Activated CD4-positive, alpha-beta T cell treated with anti-CD3 and anti-CD28 coated beads, Interleukin-2, Interleukin-6, amounts not matched to agents 100 ng/mL and 50 ng/mL, durations not matched to agents 16 hours and 8 hours (primary cell): ENCODE data around the gene PTPRF.
A peak's percentile ranks its signal among the peaks of the same experiment; 100 is the strongest.
"Not testable (repeated sequence)": the region's sequence is repeated elsewhere in the genome, so short reads cannot be mapped to it uniquely, and the experiment has no call there.

Source experiments
- DNase-seq: peaks from one replicate; pipeline ENCODE4 v3.0.0-alpha.2; 2020

PTPRF gene

DNA sequence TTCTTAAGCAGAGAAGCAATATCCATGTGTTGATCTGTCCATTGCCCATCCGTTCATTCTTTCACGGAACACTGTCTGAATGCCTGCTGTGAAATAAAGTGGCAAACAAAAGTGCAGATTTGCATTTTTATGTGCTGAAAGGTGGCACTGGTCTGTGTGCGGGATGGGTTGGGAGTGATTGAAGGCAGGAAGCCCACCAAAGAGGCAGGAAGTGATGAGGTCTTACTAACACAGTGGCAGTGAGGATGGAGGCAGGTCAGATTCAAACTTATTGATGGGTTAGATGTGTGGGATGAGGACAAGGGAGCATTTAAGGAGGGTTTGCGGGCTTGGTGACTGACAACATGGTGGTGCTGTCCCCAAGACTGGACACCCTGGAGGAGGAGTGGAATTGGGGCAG, 8.3 kb downstream of the PTPRF start:
- no peak for DNase-seq

DNA sequence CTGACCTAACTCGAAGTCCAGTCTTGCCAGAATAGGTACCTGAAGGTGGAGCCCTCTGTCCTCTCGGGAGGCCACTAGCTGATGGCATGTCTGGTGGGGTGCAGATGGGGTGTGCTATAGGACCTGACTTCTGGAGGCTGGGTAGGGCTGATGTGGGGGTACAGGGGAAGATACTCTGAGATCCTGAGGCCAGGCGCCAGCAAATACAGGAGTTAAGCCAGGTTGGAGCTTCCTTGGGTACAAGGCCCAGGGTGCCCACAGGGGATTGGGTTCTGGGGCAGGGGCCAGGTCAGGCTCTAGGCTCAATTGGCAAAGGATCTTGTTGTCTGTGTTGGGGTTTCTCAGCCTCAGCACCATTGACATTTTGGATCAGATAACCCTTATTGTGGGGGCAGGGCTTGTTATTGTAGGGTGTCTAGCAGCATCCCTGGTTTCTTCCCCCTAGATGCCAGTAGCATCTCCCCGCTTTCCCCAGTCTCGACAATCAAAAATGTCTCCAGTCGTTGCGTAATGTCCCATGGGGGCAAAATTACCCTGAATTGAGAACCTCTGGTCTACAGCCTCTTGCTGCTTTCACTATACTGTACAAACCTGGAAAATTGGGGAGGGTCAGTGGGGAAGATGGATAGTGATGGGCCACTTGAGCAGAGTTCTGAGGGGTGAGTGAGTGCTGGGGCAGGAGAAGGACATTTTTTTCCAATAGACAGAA, 9.2 kb downstream of the PTPRF start:
- no peak for DNase-seq

DNA sequence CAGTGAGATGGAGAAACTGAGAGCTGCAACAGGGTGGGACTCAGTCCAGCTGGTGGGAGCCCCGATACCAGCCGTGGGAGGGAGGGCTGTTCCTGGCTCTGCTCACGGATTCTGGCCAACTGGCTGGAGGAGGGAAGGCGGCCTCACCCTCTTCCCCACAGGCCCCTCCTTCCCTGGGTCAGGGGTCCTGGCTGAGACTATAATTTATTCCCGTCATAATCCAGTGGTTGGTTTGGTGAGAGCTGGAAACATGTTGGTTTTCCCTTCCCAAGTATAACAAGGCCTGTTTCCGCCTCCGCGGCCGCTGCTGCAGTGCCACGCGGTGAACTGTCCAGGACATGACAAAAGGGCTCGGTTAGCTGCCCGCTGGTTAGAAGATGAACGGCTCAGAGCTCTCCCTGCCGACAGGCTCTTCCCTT, 10.0 kb downstream of the PTPRF start:
- DNase-seq, result no peak

DNA sequence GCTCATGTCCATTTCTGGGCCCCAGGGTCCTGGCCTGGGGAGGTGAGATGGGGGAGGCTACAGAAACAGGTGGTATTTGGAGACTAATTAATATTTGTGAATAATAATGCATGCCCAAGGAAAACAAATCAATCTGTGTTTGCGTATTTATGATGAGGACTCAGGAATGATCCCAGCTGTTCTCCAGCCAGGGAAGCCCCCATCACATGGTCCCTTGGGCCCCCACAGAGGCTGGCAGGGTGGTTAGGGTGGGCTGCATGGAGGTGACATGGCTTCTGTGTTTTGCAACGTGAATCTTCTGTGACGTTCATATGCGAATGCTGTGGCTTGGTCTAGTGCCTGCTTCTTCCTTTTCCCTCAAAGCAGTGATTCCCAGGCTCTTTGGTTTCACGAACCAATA, 10.5 kb downstream of the PTPRF start:
- DNase-seq, result no peak

DNA sequence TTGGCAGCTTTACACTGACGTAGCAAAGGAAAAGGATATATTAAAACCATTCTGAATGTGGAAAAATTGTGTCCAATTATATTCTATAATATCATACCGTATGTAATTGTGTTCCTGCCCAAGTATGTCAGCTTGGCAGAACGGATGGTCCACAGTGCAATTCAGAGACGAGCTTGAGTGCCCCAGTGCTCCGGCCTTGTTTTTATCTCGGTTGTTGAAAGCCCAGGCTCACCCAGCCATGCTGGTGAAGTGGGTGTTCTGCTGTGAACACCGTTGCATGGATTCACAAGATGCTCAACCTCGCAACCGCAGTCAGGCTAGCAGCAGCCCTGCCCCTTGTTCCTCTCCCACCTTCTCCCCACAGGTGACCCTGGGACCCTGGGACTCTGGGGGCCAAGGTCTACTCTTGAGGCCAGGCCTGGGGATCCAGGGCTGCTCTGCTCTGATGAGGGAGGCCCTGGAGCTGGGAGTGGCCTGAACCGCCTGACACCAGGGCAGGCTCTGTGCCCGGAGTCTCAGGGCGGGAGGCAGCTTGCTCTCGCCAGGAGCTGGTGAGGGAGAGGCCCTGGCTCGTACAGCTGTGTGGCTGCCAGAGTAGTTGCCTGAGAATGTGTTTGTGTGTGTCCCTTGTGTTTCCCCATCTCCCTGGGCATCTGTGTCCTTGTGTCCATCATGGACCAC, 11.2 kb downstream of the PTPRF start:
- no peak for DNase-seq

DNA sequence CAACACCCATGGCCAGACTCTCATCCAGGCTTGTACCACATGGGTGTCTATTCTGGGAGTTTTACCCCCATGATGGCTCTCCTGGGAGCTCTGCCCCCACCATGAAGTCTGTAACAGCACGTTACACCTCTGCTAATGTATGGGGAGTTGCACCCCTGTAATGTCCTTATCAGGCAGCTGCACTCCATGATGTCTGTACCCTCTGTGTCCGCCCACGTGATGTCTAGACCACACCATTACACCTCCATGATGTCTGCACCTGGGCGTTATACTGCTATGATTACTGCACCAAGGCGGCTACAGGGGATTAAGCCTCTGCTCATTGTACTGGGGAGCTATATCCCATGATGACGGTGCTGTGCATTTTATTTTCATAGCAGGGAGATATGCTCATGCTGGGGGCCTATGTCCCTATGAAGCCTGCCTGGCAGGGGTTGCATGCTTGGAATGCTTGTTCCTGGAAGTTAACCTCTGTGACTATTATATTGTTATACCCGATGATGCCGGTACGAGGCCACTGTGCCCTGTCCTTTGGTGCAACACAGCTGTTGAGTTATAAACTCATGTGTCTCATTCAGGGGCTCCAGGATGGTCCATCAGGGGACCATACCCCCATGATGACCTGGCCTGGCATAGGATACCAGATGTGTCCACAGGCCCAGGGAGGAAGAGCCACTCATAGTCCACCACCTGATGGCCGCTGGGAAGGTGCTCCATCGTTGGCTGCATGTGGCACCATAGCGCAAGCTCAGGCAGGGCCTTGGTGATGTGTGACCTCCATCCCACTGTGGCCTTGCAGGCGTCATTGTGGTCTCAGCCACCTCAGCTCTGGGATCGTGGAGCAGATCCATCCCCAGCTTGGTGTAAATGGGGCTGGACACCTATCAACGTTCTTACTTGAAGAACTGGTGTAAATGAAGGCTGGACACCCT, 12.1 kb downstream of the PTPRF start:
- DNase-seq, result no peak

DNA sequence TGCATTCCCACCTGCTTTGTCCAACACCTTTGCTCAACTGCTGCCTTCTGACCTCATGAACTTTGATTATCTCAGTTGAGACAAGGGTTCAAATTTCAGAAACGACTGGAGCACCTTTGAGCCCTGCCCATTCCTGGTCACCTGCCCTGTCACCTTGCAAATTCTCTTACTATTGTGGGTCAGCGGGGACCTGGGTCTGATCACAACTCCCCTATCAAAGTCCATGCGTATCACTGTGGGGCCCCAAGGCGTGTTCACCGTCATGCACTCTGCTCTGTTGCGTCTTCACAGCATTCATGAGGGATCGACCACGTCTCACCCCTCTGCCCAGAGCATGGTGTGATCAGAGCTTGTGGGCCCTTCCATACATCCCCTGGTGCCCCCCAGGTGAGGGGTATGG, 12.9 kb downstream of the PTPRF start:
- no peak for DNase-seq

DNA sequence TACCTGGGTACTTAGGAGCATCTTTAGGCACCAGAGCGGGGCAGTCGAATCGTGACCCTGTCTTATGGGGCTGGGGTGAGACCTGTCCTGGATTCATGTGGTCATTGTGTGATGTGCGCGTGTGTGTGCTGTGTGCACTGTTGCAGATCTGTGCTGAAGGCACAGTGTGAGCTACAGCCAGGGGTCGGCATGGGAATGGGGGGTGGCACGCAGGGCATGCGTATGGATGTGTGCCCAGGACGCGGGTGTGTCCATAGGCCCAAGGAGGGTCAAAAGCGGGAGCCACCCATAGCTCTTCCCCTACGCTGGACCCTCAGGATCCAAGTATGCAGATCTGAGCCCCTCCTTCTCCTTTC, 14.6 kb downstream of the PTPRF start:
- DNase-seq, result no peak

DNA sequence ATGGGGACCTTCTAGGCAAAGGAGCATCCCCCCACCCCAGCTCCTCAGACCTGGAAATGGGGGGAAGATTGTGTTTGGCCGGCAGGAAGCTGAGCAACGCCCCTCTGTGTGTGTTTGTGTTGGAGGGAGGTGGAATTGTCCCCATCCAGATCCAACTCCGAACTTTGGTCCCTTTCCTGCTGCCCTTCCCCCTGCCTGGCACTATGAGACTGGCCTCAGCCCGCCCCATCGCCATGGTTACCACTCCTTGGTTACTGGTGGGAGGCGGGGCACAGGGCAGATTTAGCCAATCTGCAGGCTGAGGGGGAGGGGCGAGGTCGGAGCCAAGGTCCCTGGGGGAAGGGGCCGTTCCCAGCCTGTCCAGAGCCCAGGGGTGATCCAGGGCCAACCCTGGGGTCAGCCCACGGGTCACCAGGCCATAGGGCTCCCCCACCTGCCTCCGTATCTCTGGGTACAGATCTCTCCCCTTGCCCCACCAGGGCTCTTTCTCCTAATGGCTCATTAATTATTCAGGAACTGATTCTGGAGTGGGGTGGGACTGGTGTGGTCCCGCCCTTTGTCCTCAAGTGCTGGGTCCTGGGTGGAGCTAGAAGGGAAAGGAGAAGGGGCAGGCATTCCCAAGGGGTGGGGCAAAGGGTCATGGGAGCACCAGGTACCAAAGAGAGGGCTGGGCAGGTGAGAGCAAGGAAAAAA, 15.2 kb downstream of the PTPRF start:
- peak; percentile 19 for DNase-seq

DNA sequence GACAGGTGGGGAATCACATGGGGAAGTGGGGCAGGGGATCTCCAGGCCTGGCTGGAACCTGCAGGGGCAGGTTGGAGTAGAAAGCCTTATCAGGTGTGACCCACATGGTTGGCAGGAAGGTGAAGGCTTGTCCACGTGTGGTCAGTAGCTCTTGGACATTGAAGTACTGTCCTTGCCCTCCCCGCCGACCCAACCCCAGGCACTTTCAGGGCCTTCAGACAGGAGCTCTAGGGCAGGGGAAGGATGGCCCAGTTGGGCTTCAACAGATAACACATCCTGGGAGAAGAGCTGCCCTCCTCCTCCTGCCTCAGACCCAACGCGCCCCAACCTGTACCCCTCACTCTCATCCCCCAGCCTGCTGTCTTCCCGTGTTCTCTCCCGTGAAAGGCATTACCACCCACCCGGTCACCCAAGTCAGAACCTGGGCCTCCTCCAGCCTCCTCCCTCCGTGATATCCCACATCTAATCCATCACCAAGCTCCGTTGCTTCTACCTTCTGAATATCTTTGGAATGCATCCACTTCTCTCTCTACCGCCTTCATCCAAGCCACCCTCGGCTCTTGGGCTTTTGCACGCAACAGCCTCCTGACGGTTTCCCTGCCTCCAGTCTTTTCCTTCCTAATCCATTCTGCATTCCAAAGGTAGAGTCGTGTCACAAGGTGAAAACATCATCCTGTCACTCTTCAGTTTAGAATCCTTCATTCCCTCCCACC, 15.9 kb downstream of the PTPRF start:
- DNase-seq, result no peak

DNA sequence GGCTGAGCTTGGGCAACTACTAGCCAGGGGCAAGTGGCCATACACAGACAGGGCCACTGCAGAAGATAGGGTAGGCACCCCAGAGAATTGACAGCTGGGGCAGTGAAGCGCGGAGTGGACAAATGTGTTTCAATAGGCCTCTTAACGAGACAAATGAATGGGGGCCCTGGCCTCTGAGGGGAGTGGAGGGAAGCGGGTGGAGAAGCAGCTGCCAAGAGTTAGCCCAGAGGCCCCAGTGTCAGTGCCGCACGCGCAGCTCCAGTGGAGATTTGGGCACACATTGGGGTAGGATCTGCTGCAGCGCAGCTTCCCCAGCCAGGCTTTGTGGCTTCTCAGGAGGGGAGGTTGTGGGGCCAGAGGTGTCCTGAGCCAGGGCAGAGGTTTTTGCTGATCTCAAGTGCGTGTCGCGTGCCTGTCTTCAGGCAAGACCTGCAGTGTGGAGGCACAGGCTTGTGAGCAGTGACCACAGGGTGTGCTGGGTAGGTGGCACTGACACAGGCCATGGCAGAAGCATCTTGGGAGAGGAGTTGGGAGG, 16.9 kb downstream of the PTPRF start:
- DNase-seq, result no peak

DNA sequence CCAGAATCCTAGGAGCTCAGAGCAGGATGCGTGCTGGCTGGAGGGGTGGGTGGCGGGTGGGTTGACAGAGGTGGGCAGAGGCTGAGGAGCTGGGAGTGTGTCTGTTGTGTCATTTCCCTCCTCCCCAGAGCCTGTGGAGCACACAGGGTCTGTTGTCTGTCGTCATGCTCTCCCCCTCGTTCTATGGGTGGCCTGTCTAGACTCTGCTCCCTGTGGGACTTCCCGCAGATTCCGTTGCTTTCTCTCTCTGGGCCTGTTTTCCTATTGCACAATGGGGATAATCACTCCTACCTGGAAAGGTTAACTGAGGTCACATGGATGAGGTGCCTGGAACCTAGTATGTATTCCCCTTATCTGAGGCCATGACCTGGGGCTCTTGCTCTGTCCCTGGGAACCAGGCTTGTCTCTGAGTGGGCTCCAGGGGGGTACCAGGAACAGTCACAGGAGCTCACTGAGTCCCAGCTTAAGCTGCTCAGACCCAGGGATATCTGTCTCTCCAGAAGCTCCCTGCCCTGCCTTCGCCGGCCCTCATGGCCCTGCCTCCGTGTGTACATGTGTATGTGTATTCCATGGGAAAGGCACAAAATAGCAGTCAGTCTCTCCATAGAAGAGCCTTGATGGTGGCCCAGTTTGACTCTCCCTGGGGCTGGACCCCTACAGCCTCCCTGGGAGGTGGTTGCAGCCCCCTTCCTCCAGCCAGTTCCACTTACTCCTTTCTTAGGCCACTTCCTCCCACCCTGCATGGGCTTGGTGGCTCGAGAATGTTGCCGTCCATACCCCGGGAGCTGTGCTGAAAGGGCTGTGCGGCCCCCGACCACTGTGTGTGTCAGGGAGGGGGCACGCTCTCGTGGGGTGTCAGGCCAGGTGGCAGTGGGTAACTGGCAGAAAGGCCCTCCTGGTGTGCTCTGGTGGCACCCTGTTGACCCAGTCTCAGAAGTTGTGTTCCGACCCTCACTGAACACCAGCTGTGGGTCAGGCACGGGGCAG, 17.9 kb downstream of the PTPRF start:
- no peak for DNase-seq

DNA sequence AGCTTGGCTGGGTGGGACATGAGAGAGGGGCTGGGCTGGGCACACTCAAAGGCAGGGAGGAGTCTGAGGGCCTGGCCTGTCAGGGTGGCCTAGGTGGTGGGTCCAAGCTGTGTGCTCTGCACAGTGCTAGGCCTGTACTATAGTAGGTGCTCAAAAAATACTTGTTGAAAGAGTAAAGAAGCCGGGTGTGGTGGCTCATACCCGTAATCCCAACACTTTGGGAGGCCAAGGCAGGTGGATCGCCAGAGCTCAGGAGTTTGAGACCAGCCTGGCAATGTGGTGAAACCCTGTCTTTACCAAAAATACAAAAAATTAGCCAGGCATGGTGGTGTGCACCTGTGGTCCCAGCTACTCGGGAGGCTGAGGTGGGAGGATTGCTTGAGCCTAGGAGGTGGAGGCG, 18.7 kb downstream of the PTPRF start:
- not testable (repeated sequence) for DNase-seq

DNA sequence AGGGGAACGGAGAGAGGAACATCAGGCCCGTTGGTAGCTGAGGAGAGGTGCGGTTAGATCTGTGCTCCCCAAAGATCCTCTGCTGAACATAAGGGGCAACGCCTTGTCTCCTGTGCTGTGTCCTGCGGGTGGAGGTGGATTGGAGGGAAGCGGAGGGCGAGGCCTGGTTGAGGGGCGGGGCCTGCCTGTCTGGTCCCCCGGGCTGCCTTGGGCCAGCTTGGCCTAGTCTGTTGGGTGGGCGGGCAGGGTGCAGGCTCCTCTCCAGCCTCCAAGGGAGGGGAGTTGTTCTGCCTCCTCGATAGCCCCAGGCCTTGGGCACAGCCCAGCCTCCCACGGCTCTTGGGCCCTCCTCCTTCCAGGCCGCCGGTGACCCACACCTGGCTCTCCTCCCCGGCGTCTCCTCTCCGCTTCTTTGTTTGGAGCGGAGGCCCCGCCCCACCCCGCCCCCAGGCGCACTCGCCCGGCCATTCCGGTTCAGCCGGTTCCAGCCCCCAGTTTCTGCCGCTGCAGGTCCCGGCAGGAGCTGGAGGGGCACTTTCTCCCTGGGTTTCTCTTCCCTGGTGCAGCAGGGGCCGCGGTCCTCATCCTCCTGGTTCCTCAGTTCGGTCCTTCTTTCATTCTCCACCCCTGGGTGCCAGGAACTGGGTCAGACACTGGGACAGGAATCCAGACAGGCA, 19.4 kb downstream of the PTPRF start:
- peak; percentile 13 for DNase-seq

DNA sequence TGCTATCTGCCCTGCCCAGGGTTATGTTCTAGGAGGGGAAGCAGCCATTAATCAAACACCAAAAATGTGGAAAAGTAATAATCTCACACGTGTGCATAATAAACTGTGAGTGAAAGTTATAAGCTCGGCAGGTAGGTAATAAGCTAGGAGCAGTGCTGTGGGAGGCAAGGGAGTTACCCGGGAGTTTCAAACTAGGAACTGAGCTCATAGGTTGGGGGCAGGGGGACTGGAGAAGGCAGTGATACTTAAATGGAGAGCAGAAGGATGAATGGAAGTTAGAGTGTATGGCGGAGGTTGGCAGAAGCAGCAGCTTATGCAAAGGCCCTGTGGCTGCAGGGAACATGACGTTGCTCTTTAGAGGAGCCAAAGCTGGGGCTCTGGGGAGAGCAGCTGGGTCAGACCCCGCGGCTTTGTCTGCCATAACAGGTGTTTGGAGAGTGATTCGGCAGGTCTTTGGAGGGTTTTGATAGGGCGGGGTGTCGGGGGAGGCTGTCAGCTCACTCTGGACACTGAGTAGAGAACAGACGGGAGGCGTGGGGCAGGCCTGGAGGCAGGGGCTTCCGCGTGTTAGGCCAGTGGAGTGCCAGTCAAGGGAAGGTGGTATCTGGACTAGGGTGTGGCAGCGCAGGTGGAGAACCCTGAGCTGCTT, 20.0 kb downstream of the PTPRF start:
- DNase-seq, result no peak

DNA sequence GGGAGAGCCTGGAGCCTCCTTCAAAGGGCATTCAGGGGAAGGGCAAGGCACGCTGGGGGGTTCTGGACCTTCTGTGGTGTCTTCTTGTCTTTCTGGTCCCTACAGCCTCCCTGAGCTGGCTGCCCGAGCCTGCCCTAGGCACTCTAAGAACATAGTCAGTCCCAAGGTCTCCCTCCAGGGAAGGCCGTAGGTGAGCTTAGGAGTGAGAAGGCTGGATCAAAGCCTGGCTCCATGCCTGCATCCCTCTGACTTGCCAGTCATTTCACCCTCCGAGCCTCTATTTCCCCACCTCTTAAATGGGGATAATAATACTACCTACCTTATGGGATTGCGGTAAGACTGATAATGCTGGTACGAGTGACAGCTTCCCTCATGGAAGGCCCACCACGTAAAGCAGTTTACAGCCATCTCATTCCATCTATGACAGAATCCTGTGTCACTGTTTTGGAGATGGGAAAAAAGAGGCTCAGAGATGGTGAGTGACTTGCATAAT, 20.8 kb downstream of the PTPRF start:
- DNase-seq, result no peak

DNA sequence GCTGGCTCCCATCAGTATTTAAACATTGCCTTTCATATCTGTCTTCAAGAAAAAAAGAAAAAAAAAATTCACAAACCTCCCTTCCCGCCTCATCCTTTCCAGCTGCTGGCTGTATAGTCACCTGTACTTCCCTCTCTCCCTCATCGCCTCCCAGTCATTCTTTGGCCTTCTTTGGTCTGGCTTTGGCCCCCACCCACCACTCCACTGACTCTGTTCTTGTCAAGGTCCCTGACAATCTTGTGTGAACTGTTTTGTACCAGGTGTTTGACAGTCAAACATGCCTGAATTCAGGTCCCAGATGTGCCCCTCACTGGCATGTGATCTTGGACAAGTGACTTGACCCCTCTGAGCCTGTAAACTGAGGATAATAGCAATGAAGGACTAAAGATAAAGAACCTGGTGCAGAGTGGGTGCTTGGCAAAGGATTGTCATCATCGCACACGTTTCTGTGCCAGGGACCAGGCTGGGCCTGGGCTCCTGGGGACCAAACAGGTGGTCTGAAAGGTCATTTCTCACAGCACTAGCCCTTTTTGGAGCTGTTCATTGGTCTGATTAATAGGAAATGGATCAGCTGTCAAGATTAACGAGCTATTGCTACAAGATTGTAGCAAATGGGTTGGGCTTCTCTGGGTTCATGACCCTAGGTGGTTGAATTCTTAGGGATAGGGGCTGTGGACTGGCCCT, 21.5 kb downstream of the PTPRF start:
- DNase-seq, result no peak

DNA sequence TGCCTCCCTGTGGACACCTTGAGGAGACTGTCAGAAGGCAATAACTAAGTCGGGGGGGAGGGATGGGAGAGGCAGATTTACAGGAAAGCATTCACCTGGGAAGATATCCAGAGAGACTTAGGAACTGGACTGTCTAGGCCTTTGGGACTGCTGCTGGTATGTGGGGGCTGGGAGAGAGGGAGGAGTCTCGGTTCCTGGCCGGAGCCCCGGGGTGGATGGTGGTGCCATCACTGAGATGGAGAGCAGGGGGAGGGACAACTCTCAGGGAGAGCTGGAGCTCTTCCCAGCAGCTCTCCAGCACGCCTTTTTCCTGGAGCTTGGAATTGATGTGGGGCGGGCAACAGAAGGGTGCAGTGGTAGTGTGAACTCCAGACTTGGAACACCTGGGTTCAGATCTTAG, 22.1 kb downstream of the PTPRF start:
- no peak for DNase-seq

DNA sequence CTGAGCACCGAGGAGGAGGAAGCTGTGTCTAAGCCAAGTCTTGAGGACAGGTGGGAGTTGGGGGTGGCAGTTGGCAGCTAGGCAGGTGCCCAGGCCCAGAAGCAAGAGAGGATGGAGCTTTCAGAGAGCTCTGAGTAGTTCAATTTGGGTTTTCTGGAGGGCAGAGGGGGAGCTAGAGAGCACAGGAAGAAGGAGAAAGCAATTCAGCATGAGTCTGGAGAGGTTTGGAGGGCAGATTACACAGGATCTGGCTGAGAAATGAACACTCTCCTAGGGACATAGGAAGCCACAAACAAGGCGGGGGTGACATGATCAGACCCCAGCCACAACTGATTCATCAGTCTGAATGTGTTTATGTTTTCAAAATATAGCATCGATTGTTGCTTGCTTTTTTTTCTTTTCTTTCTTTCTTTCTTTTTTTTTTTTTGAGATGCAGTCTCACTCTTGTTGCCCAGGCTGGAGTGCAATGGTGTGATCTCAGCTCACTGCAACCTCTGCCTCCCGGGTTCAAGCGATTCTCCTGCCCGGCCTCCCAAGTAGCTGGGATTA, 23.8 kb downstream of the PTPRF start:
- peak; percentile 56 for DNase-seq
